Measurements from ENCODE around the gene MNAT1. TPM values are rescaled to one million over a fixed set of nuclear protein-coding genes. Genes with fewer than 3 reads are reported as not detected.

Gene MNAT1
- total and polyA plus RNA-seq, 2 experiments from 2014 or later = 51.6 to 85.0 TPM

DNA sequence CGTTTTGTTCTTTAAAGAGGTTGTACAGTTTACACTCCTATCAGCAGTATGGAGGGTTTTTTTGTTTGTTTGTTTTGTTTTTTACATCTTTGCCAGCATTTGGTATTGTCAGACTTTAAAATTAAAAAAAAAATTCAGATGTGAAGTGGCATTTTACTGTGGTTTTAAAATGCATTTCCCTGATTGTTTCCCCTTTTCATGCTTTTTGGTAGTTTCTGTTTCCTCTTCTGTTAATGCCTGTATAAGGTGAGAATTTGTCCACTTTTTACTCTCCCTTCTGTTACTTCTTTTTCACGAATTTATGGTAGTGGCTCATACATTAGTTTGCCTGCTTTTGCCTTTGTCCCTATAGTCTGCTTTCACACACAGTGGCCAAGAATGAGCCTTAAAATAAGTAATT, 36.6 kb downstream of the MNAT1 start:
- Histone ChIP-seq H3K36me3 (ENCODE audit: insufficient read depth) (no peaks in the 10 kb centered on the region), H3K4me1 (ENCODE audit: insufficient read depth) (peaks cover 16% of the 10 kb centered on the region), H3F3A (replicated peaks; ENCODE audit: low read depth) (no peaks in the 10 kb centered on the region), H2AFZ (no peak overlapping the region), H4K20me1 (replicated peaks; ENCODE audit: insufficient read depth) (no peaks in the 10 kb centered on the region; the same call in 1 of the 2 replicates), H3K4me2 (no peak overlapping the region), H3K79me2 (replicated peaks; ENCODE audit: insufficient read depth) (peaks cover 83% of the 10 kb centered on the region), H3K9me2 (ENCODE audit: insufficient read depth) (no peaks in the 10 kb centered on the region), H3K4me3 (no peak overlapping the region), H3K27me3 (ENCODE audit: insufficient read depth) (no peaks in the 10 kb centered on the region), H3K27ac (ENCODE audit: low read depth) (no peak overlapping the region)
- TF ChIP-seq POLR2AphosphoS5 (IDR thresholded peaks at IDR 0.05; ENCODE audit: low read depth) (no peak), STAT1 (IDR thresholded peaks at IDR 0.05; ENCODE audit: unreplicated experiment) (no peak), ZNF114 (CRISPR knock-in tag; IDR thresholded peaks at IDR 0.05) (no peak), EZH2 (IDR thresholded peaks at IDR 0.05; ENCODE audit: low read depth, unreplicated experiment) (no peak), JUNB (IDR thresholded peaks at IDR 0.05; ENCODE audit: unreplicated experiment) (no peak), CREB1 (CRISPR knock-in tag; IDR thresholded peaks at IDR 0.05; ENCODE audit: low read depth) (no peak), NANOG (IDR thresholded peaks at IDR 0.05; ENCODE audit: borderline replicate concordance) (no peak), ZNF331 (CRISPR knock-in tag; IDR thresholded peaks at IDR 0.05; ENCODE audit: low read depth) (no peak), EZH2phosphoT487 (IDR thresholded peaks at IDR 0.05; ENCODE audit: unreplicated experiment) (no peak)
- TF ChIP-seq, protein P1, sequence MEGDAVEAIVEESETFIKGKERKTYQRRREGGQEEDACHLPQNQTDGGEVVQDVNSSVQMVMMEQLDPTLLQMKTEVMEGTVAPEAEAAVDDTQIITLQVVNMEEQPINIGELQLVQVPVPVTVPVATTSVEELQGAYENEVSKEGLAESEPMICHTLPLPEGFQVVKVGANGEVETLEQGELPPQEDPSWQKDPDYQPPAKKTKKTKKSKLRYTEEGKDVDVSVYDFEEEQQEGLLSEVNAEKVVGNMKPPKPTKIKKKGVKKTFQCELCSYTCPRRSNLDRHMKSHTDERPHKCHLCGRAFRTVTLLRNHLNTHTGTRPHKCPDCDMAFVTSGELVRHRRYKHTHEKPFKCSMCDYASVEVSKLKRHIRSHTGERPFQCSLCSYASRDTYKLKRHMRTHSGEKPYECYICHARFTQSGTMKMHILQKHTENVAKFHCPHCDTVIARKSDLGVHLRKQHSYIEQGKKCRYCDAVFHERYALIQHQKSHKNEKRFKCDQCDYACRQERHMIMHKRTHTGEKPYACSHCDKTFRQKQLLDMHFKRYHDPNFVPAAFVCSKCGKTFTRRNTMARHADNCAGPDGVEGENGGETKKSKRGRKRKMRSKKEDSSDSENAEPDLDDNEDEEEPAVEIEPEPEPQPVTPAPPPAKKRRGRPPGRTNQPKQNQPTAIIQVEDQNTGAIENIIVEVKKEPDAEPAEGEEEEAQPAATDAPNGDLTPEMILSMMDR (conservative IDR thresholded peaks at IDR 0.05; ENCODE audit: low read depth in 2 of 2) = no peak
- TF ChIP-seq, protein P2, sequence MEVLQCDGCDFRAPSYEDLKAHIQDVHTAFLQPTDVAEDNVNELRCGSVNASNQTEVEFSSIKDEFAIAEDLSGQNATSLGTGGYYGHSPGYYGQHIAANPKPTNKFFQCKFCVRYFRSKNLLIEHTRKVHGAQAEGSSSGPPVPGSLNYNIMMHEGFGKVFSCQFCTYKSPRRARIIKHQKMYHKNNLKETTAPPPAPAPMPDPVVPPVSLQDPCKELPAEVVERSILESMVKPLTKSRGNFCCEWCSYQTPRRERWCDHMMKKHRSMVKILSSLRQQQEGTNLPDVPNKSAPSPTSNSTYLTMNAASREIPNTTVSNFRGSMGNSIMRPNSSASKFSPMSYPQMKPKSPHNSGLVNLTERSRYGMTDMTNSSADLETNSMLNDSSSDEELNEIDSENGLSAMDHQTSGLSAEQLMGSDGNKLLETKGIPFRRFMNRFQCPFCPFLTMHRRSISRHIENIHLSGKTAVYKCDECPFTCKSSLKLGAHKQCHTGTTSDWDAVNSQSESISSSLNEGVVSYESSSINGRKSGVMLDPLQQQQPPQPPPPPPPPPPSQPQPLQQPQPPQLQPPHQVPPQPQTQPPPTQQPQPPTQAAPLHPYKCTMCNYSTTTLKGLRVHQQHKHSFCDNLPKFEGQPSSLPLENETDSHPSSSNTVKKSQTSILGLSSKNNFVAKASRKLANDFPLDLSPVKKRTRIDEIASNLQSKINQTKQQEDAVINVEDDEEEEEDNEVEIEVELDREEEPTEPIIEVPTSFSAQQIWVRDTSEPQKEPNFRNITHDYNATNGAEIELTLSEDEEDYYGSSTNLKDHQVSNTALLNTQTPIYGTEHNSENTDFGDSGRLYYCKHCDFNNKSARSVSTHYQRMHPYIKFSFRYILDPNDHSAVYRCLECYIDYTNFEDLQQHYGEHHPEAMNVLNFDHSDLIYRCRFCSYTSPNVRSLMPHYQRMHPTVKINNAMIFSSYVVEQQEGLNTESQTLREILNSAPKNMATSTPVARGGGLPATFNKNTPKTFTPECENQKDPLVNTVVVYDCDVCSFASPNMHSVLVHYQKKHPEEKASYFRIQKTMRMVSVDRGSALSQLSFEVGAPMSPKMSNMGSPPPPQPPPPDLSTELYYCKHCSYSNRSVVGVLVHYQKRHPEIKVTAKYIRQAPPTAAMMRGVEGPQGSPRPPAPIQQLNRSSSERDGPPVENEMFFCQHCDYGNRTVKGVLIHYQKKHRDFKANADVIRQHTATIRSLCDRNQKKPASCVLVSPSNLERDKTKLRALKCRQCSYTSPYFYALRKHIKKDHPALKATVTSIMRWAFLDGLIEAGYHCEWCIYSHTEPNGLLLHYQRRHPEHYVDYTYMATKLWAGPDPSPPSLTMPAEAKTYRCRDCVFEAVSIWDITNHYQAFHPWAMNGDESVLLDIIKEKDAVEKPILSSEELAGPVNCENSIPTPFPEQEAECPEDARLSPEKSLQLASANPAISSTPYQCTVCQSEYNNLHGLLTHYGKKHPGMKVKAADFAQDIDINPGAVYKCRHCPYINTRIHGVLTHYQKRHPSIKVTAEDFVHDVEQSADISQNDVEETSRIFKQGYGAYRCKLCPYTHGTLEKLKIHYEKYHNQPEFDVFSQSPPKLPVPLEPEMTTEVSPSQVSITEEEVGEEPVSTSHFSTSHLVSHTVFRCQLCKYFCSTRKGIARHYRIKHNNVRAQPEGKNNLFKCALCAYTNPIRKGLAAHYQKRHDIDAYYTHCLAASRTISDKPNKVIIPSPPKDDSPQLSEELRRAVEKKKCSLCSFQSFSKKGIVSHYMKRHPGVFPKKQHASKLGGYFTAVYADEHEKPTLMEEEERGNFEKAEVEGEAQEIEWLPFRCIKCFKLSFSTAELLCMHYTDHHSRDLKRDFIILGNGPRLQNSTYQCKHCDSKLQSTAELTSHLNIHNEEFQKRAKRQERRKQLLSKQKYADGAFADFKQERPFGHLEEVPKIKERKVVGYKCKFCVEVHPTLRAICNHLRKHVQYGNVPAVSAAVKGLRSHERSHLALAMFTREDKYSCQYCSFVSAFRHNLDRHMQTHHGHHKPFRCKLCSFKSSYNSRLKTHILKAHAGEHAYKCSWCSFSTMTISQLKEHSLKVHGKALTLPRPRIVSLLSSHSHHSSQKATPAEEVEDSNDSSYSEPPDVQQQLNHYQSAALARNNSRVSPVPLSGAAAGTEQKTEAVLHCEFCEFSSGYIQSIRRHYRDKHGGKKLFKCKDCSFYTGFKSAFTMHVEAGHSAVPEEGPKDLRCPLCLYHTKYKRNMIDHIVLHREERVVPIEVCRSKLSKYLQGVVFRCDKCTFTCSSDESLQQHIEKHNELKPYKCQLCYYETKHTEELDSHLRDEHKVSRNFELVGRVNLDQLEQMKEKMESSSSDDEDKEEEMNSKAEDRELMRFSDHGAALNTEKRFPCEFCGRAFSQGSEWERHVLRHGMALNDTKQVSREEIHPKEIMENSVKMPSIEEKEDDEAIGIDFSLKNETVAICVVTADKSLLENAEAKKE (CRISPR knock-in tag; IDR thresholded peaks at IDR 0.05) = no peak
- TF ChIP-seq, protein P3, sequence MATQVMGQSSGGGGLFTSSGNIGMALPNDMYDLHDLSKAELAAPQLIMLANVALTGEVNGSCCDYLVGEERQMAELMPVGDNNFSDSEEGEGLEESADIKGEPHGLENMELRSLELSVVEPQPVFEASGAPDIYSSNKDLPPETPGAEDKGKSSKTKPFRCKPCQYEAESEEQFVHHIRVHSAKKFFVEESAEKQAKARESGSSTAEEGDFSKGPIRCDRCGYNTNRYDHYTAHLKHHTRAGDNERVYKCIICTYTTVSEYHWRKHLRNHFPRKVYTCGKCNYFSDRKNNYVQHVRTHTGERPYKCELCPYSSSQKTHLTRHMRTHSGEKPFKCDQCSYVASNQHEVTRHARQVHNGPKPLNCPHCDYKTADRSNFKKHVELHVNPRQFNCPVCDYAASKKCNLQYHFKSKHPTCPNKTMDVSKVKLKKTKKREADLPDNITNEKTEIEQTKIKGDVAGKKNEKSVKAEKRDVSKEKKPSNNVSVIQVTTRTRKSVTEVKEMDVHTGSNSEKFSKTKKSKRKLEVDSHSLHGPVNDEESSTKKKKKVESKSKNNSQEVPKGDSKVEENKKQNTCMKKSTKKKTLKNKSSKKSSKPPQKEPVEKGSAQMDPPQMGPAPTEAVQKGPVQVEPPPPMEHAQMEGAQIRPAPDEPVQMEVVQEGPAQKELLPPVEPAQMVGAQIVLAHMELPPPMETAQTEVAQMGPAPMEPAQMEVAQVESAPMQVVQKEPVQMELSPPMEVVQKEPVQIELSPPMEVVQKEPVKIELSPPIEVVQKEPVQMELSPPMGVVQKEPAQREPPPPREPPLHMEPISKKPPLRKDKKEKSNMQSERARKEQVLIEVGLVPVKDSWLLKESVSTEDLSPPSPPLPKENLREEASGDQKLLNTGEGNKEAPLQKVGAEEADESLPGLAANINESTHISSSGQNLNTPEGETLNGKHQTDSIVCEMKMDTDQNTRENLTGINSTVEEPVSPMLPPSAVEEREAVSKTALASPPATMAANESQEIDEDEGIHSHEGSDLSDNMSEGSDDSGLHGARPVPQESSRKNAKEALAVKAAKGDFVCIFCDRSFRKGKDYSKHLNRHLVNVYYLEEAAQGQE (IDR thresholded peaks at IDR 0.05; ENCODE audit: unreplicated experiment) = no peak
- TF ChIP-seq, protein P4, sequence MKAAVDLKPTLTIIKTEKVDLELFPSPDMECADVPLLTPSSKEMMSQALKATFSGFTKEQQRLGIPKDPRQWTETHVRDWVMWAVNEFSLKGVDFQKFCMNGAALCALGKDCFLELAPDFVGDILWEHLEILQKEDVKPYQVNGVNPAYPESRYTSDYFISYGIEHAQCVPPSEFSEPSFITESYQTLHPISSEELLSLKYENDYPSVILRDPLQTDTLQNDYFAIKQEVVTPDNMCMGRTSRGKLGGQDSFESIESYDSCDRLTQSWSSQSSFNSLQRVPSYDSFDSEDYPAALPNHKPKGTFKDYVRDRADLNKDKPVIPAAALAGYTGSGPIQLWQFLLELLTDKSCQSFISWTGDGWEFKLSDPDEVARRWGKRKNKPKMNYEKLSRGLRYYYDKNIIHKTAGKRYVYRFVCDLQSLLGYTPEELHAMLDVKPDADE (IDR thresholded peaks at IDR 0.05) = no peak
- H3K4me1 Mint-ChIP-seq = no peaks in the 10 kb centered on the region; the same call in 1 of the 3 replicates
- DNase-seq (ENCODE audit: low spot score) (no peak), ATAC-seq (no peak)
- no peaks in the 10 kb centered on the region for H3K27me3 Mint-ChIP-seq (ENCODE audit: insufficient read depth, low read depth, poor library complexity)
- H3K9me3 Mint-ChIP-seq = no peaks in the 10 kb centered on the region
- no peaks in the 10 kb centered on the region for H3K36me3 Mint-ChIP-seq (ENCODE audit: low read depth)
- H3K27ac Mint-ChIP-seq = no peak overlapping the region
- H3K4me3 Mint-ChIP-seq = no peak overlapping the region
